ENCODE results near the gene UNC93B1.

GRCh38 chr11:68025047-68025446 is 21.1 kb upstream of the UNC93B1 start:
- TF ChIP-seq POLR2A (IDR thresholded peaks at IDR 0.05; ENCODE audit: low read length) (no peak), GATA1 (IDR thresholded peaks at IDR 0.05; ENCODE audit: low read depth, low read length) (no peak)

Data from erythroblast (primary cell).